ENCODE data around the gene HLA-A.
"Not testable (repeated sequence)": the region's sequence is repeated elsewhere in the genome, so short reads cannot be mapped to it uniquely, and the experiment has no call there.

Gene HLA-A

GRCh38 chr6:29942275-29943052 lies at the start of gene HLA-A:
Gene HLA-A (plus strand): TSS chr6:29942532. CDS start chr6:29942554, 22 bp downstream.
- DNase-seq = peak; percentile 85

GRCh38 chr6:29892696-29893095 lies 49.6 kb upstream of the HLA-A start:
- DNase-seq = no peak

GRCh38 chr6:29899281-29899680 lies 43.1 kb upstream of the HLA-A start:
- no peak for DNase-seq

GRCh38 chr6:29905286-29905685 lies 37.0 kb upstream of the HLA-A start:
- DNase-seq = no peak

- DNase-seq = no peak
These were observed 34.5 kb upstream of the HLA-A start for GRCh38 chr6:29907637-29908340.

GRCh38 chr6:29908341-29908662 lies 34.0 kb upstream of the HLA-A start:
- DNase-seq = no peak

GRCh38 chr6:29908710-29909109 lies 33.6 kb upstream of the HLA-A start:
- DNase-seq = no peak

GRCh38 chr6:29909985-29910384 lies 32.3 kb upstream of the HLA-A start:
- no peak for DNase-seq

GRCh38 chr6:29912840-29913239 lies 29.5 kb upstream of the HLA-A start:
- DNase-seq = no peak

- peak; percentile 73 for DNase-seq
These were observed 25.6 kb upstream of the HLA-A start for GRCh38 chr6:29916741-29917140.

GRCh38 chr6:29917857-29918256 lies 24.5 kb upstream of the HLA-A start:
- DNase-seq = no peak

GRCh38 chr6:29919506-29920445 lies 22.6 kb upstream of the HLA-A start:
- no peak for DNase-seq

- DNase-seq = no peak
These were observed 18.0 kb upstream of the HLA-A start for GRCh38 chr6:29924287-29924686.

GRCh38 chr6:29924731-29925130 lies 17.6 kb upstream of the HLA-A start:
- no peak for DNase-seq

GRCh38 chr6:29925321-29925720 lies 17.0 kb upstream of the HLA-A start:
- no peak for DNase-seq

GRCh38 chr6:29925727-29926412 lies 16.5 kb upstream of the HLA-A start:
- no peak for DNase-seq

GRCh38 chr6:29926413-29927274 lies 15.7 kb upstream of the HLA-A start:
- DNase-seq = peak; percentile 62

GRCh38 chr6:29927275-29927569 lies 15.1 kb upstream of the HLA-A start:
- DNase-seq = no peak

- no peak for DNase-seq
These were observed 14.4 kb upstream of the HLA-A start for GRCh38 chr6:29927841-29928388.

- DNase-seq = not testable (repeated sequence)
These were observed 12.3 kb upstream of the HLA-A start for GRCh38 chr6:29930047-29930446.

GRCh38 chr6:29933955-29934354 lies 8.4 kb upstream of the HLA-A start:
- DNase-seq = no peak

All from NCI-H2029 (cell line).